ENCODE results near the gene FOXP1. TPM values are rescaled to one million over a fixed set of nuclear protein-coding genes. Genes with fewer than 3 reads are reported as not detected.
A peak's percentile ranks its signal among the peaks of the same experiment; 100 is the strongest.

The FOXP1 gene
- total RNA-seq, 4 donors from 2014 or later: 86.4 to 107 (median 93.8) TPM

DNA sequence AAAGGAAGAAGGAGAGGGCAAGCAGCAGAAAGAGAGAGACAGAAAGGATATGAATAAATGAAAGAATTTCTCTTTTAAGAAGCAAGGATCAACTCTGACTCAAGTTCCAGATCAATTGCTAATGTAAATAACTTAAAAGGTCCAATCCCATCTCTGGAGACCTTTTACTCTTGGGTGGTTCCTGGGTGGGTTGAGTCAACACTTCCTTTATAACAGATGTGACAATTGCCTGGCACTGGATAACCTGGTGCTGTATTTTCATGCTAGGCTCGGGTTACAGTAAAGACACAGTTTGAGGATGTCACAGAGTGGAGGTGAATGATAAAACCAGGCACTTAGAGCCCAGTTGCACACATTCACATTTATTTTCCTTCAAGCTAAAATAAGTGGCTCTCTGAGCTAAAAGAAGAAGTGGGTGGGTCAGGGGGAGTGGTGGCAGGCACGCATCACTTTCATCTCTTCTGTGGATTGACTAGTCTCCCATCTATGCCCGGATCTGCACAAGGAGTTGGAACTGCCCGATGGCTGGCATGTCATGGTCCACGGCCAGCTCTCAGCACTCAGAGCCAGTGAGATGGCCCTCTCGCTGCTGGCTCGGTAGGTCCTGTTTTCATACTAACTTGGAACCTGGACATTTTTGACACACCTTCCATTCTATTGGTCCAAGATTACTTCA, 465.8 kb downstream of the FOXP1 start:
- no peaks in the 10 kb centered on the region for H3K9me3 ChIP-seq
- no peak for DNase-seq (ENCODE audit: low spot score in 2 of 2)
- peaks cover 0 to 21% (median 4%) of the 10 kb centered on the region in 4 donors for H3K4me1 ChIP-seq
- no peak overlapping the region for H3K4me3 ChIP-seq
- H3K27me3 ChIP-seq: no peaks in the 10 kb centered on the region
- H3K36me3 ChIP-seq: peaks cover 0 to 6% (median 0%) of the 10 kb centered on the region in 3 donors
- WGBS, 2 donors: 84 to 87% methylated on average over 7 of the region's 7 CpGs
- no peak overlapping the region for H3K27ac ChIP-seq
- no peak for TF ChIP-seq EP300 (IDR thresholded peaks at IDR 0.05)
- TF ChIP-seq POLR2A (IDR thresholded peaks at IDR 0.05): no peak
- no peak for TF ChIP-seq CTCF (IDR thresholded peaks at IDR 0.05)

GRCh38 chr3:71114610-71115009, 468.9 kb downstream of the FOXP1 start:
- no peak for TF ChIP-seq POLR2A (IDR thresholded peaks at IDR 0.05)
- TF ChIP-seq CTCF (IDR thresholded peaks at IDR 0.05): no peak
- no peak for TF ChIP-seq EP300 (IDR thresholded peaks at IDR 0.05)
- H3K4me1 ChIP-seq: peaks cover 0 to 30% (median 5%) of the 10 kb centered on the region in 4 donors
- no peak overlapping the region for H3K27ac ChIP-seq
- peaks cover 0 to 25% (median 7%) of the 10 kb centered on the region in 3 donors for H3K36me3 ChIP-seq
- H3K4me3 ChIP-seq: no peak overlapping the region
- no peaks in the 10 kb centered on the region for H3K27me3 ChIP-seq
- DNase-seq (ENCODE audit: low spot score in 2 of 2): no peak
- no peaks in the 10 kb centered on the region for H3K9me3 ChIP-seq
- 85 to 86% methylated on average over 8 of the region's 8 CpGs for WGBS, 2 donors

DNA sequence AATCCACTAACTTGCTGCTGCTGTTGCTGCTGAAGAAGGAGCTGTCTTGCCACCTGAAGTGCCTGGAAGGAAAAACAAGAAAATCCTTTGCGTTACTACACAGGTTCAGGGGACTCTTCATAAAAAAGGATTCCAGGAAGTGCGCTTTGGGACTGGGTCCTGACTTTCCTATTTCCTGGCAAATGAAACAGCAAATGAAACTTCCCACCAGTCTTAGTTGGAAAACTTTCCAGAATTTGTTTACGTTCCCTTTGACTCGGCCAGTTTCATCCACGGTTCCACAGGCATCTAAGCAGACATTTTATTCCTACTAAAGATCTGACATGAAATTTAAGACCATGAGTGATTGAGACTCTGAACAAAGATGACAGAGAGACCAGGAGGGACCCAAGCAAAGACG, 471.0 kb downstream of the FOXP1 start:
- no peak for DNase-seq (ENCODE audit: low spot score in 2 of 2)
- no peaks in the 10 kb centered on the region for H3K27me3 ChIP-seq
- peak overlapping the region in 2 of 4 donors; percentile 2 to 36 for H3K27ac ChIP-seq
- H3K4me3 ChIP-seq: no peak overlapping the region
- peaks cover 0 to 32% (median 2%) of the 10 kb centered on the region in 4 donors for H3K4me1 ChIP-seq
- H3K36me3 ChIP-seq: peaks cover 0 to 25% (median 7%) of the 10 kb centered on the region in 3 donors
- no peaks in the 10 kb centered on the region for H3K9me3 ChIP-seq
- TF ChIP-seq POLR2A (IDR thresholded peaks at IDR 0.05) (no peak), CTCF (IDR thresholded peaks at IDR 0.05) (no peak), EP300 (IDR thresholded peaks at IDR 0.05) (no peak)
- 61% methylated on average over 6 of the region's 6 CpGs for WGBS, 2 donors

DNA sequence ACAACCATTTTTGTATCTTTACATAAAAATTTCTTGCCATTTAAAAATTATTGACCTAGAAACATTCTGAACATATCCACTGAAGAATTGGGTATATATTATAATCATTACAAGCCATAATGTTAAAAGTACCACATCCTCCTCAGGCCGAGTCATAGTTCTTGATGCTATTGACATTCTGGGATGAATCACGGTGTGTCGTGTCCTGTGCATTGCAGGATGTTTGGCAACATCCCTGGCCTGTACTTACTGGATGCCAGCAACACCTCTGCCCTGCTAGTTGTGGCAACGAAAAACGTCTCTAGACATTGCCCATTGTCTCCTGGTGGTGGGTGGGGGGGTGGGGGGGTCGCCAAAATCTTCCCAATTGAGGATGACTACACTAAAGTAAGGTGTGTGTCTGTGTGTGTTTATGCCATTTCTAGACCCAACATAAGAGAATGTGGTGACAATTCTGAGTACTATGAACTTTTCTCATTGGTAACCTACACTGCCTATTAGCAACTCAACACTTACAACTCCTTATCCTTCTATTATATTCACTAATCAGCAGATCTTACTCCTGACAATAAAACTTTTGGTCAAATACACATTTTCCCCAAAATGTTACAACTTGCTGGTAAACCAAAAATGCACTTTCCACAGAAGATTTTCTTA, 471.6 kb downstream of the FOXP1 start:
- Histone ChIP-seq H3K4me1 (peaks cover 0 to 30% (median 2%) of the 10 kb centered on the region in 4 donors), H3K36me3 (peaks cover 0 to 25% (median 7%) of the 10 kb centered on the region in 3 donors), H3K27me3 (no peaks in the 10 kb centered on the region), H3K4me3 (no peak overlapping the region), H3K27ac (no peak overlapping the region), H3K9me3 (no peaks in the 10 kb centered on the region)
- 78 to 84% methylated on average over 6 of the region's 6 CpGs for WGBS, 2 donors
- DNase-seq (ENCODE audit: low spot score in 2 of 2): no peak
- TF ChIP-seq CTCF (IDR thresholded peaks at IDR 0.05) (no peak), EP300 (IDR thresholded peaks at IDR 0.05) (no peak), POLR2A (IDR thresholded peaks at IDR 0.05) (no peak)
